SK-N-MC (cell line): ENCODE data around the gene ZNF593.

Experiments used
- EZH2 ChIP-seq: fragments of 200-600 bp; sonication (generic); IDR thresholded peaks from one replicate; pipeline ENCODE4 v1.6.1; 2017; ENCODE audit warnings: antibody characterized with exemption
- POLR2AphosphoS5 ChIP-seq: IDR thresholded peaks from 2 replicates; pipeline ENCODE4 v1.6.1; 2012; ENCODE audit warnings: mild to moderate bottlenecking, low read depth, low read length, borderline replicate concordance

DNA sequence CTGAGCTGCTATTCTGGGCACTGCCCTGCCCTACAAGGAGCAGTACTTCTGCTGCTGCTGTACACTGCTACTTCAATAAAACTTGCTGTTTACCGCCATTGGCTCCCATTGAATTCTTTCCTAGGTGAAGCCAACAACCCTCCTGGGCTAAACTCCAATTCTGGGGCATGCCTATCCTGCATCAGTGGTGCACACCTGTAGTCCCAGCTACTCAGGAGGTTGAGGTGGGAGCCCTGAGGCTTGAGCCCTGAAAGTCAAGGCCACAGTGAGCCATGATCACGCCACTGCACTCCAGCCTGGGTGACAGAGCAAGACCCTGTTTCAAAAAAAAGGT is 36.9 kb upstream of the ZNF593 start:
- TF ChIP-seq EZH2 (no peak), POLR2AphosphoS5 (no peak)
